ENCODE data around the gene ARMC12.

DNA sequence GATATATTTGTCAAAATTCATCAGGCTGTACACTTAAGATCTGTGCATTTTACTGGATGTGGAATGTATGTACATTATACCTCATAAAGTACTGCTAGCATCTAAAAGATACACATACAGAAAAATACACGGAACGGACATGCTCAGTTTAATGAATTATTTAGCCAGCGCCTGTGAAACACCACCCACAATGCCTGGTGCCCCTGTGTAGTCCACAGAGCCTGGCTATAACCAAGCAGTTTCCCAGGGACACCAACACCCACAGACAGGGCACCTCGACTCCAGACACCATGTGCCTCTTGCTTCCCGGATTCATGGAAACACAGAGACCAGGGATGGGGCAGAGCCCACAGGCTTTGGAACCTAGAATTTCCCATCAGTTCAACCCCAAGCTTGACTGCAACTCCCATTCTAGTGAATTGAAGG is 17.4 kb upstream of the ARMC12 start:
- TF ChIP-seq POLR2A (IDR thresholded peaks at IDR 0.05) (no peak), CTCF (IDR thresholded peaks at IDR 0.05) (no peak)

Measured in heart left ventricle (tissue), 13 donors.